GM19468 (cell line): ENCODE results near the gene ENDOD1.
A peak's percentile ranks its signal among the peaks of the same experiment; 100 is the strongest.

Source experiments
- ATAC-seq: cut with Tn5 transposase; IDR thresholded peaks from one replicate; pipeline ENCODE4 v1.9.1; 2021; ENCODE audit warnings: mild to moderate bottlenecking, moderate library complexity, moderate number of reproducible peaks; ENCODE audit not compliant: unreplicated experiment; ENCODE audit errors: extremely low read depth

Gene ENDOD1

GRCh38 chr11:95137299-95137698, 47.7 kb downstream of the ENDOD1 start:
- no peak for ATAC-seq

GRCh38 chr11:95138448-95138847, 48.8 kb downstream of the ENDOD1 start:
- peak; percentile 38 for ATAC-seq

- ATAC-seq = no peak
These were observed 50.9 kb downstream of the ENDOD1 start for GRCh38 chr11:95140397-95141033.

GRCh38 chr11:95142431-95142830, 52.8 kb downstream of the ENDOD1 start:
- ATAC-seq = no peak

- no peak for ATAC-seq
These were observed 53.5 kb downstream of the ENDOD1 start for GRCh38 chr11:95143106-95143681.

- no peak for ATAC-seq
These were observed 54.9 kb downstream of the ENDOD1 start for GRCh38 chr11:95144313-95145235.

- no peak for ATAC-seq
These were observed 55.9 kb downstream of the ENDOD1 start for GRCh38 chr11:95145430-95146060.

GRCh38 chr11:95147364-95147905, 57.8 kb downstream of the ENDOD1 start:
- ATAC-seq = no peak

GRCh38 chr11:95148406-95148805, 58.8 kb downstream of the ENDOD1 start:
- no peak for ATAC-seq

GRCh38 chr11:95148938-95149337, 59.3 kb downstream of the ENDOD1 start:
- no peak for ATAC-seq

GRCh38 chr11:95149651-95150364, 60.2 kb downstream of the ENDOD1 start:
- ATAC-seq = no peak

GRCh38 chr11:95150956-95151684, 61.5 kb downstream of the ENDOD1 start:
- peak; percentile 79 for ATAC-seq

GRCh38 chr11:95152876-95153856, 63.5 kb downstream of the ENDOD1 start:
- ATAC-seq = no peak

- no peak for ATAC-seq
These were observed 64.2 kb downstream of the ENDOD1 start for GRCh38 chr11:95153857-95154246.

GRCh38 chr11:95154514-95154913, 64.9 kb downstream of the ENDOD1 start:
- ATAC-seq = no peak

- no peak for ATAC-seq
These were observed 65.7 kb downstream of the ENDOD1 start for GRCh38 chr11:95155385-95155784.

GRCh38 chr11:95156133-95156721, 66.6 kb downstream of the ENDOD1 start:
- no peak for ATAC-seq
